ENCODE measurements around the gene TEKT3. TPM values are rescaled to one million over a fixed set of nuclear protein-coding genes. Genes with fewer than 3 reads are reported as not detected.
A peak's percentile ranks its signal among the peaks of the same experiment; 100 is the strongest.

The TEKT3 gene
- total and polyA plus RNA-seq, 8 donors = 0.65 to 2.7 (median 0.92) TPM; not detected in 5

- intact Hi-C loops (cut with DNase I; ENCODE audit: low total_unique reads) = no loop called here
- 14 to 42% (median 27%) methylated on average over 3 of the region's 3 CpGs for WGBS, 5 donors
- TF ChIP-seq POLR2A (IDR thresholded peaks at IDR 0.05) (no peak), EP300 (IDR thresholded peaks at IDR 0.05) (no peak), POLR2AphosphoS5 (IDR thresholded peaks at IDR 0.05) (no peak), CTCF (IDR thresholded peaks at IDR 0.05) (no peak)
- DNase-seq = no peak
- H3K36me3 ChIP-seq = peaks cover 6 to 8% (median 8%) of the 10 kb centered on the region in 4 donors
- H3K27me3 ChIP-seq = peaks cover 0 to 45% (median 25%) of the 10 kb centered on the region in 3 donors
- H3K9me3 ChIP-seq = no peaks in the 10 kb centered on the region
- H3K27ac ChIP-seq = peak overlapping the region in 4 of 5 donors; percentile 93 to 99 (median 96)
- peak overlapping the region; percentile 57 to 61 (median 58) for H3K4me3 ChIP-seq
- H3K4me1 ChIP-seq = peaks cover 28 to 64% (median 62%) of the 10 kb centered on the region in 4 donors
Observed at GRCh38 chr17:15263680-15264079, 77.7 kb downstream of the TEKT3 start.

- peak; percentile 54 to 84 for DNase-seq
- WGBS, 5 donors = 2 to 7% (median 3%) methylated on average over 12 to 17 of the region's 17 CpGs
- Histone ChIP-seq H3K27me3 (peaks cover 0 to 45% (median 25%) of the 10 kb centered on the region in 3 donors), H3K4me1 (peaks cover 32 to 69% (median 67%) of the 10 kb centered on the region in 4 donors), H3K4me3 (peak overlapping the region; percentile 57 to 61 (median 58)), H3K36me3 (peaks cover 11 to 13% (median 13%) of the 10 kb centered on the region in 4 donors), H3K9me3 (no peaks in the 10 kb centered on the region), H3K27ac (peak overlapping the region; percentile 82 to 99 (median 96))
- intact Hi-C loops (cut with DNase I; ENCODE audit: low total_unique reads) = no loop called here
- TF ChIP-seq CTCF (IDR thresholded peaks at IDR 0.05) = no peak
- TF ChIP-seq POLR2AphosphoS5 (IDR thresholded peaks at IDR 0.05) = peak; percentile 54 to 90 (median 61)
Observed at GRCh38 chr17:15263206-15263579, 78.2 kb downstream of the TEKT3 start.

- intact Hi-C loops (cut with DNase I; ENCODE audit: low total_unique reads) = no loop called here
- H3K9me3 ChIP-seq = no peaks in the 10 kb centered on the region
- peak; percentile 63 to 94 for DNase-seq
- H3K27ac ChIP-seq = peak overlapping the region; percentile 82 to 99 (median 96)
- peaks cover 0 to 45% (median 25%) of the 10 kb centered on the region in 3 donors for H3K27me3 ChIP-seq
- peak overlapping the region; percentile 57 to 61 (median 58) for H3K4me3 ChIP-seq
- peaks cover 14 to 17% (median 15%) of the 10 kb centered on the region in 4 donors for H3K36me3 ChIP-seq
- TF ChIP-seq POLR2AphosphoS5 (IDR thresholded peaks at IDR 0.05) (peak; percentile 93 to 97 (median 93)), EP300 (IDR thresholded peaks at IDR 0.05) (peak; percentile 72), CTCF (IDR thresholded peaks at IDR 0.05) (peak in 1 of 7 experiments; percentile 10), POLR2A (IDR thresholded peaks at IDR 0.05) (peak in 1 of 4 donors; percentile 78)
- 0 to 4% (median 1%) methylated on average over 42 to 60 of the region's 60 CpGs for WGBS, 5 donors
- peaks cover 33 to 76% (median 73%) of the 10 kb centered on the region in 4 donors for H3K4me1 ChIP-seq
Observed at GRCh38 chr17:15262291-15263205, 78.8 kb downstream of the TEKT3 start.

GRCh38 chr17:15261802-15262290, 79.6 kb downstream of the TEKT3 start:
- Histone ChIP-seq H3K4me1 (peaks cover 38 to 83% (median 80%) of the 10 kb centered on the region in 4 donors), H3K4me3 (peak overlapping the region; percentile 57 to 61 (median 58)), H3K27me3 (peaks cover 0 to 45% (median 25%) of the 10 kb centered on the region in 3 donors), H3K27ac (peak overlapping the region; percentile 47 to 99 (median 96)), H3K9me3 (no peaks in the 10 kb centered on the region), H3K36me3 (peaks cover 14 to 20% (median 16%) of the 10 kb centered on the region in 4 donors)
- 0 to 8% (median 5%) methylated on average over 8 to 9 of the region's 9 CpGs for WGBS, 5 donors
- intact Hi-C loops (cut with DNase I; ENCODE audit: low total_unique reads) = no loop called here
- DNase-seq = peak in 1 of 2 donors; percentile 50
- TF ChIP-seq POLR2A (IDR thresholded peaks at IDR 0.05) (no peak), CTCF (IDR thresholded peaks at IDR 0.05) (no peak), EP300 (IDR thresholded peaks at IDR 0.05) (no peak), POLR2AphosphoS5 (IDR thresholded peaks at IDR 0.05) (no peak)
